HepG2 (cell line): Measurements from ENCODE around the gene RABEPK. TPM values are rescaled to one million over a fixed set of nuclear protein-coding genes. Genes with fewer than 3 reads are reported as not detected.

Source experiments
- ATAC-seq: fragments of 200-7000 bp; cut with Tn5 transposase; 3 replicates; pipeline ENCODE4 v1.9.1; 2020; ENCODE audit warnings: mild to moderate bottlenecking, moderate library complexity
- BruUV-seq: library from RNA; stranded (reverse); fragments of 400-500 nt; replicated peaks from 2 replicates; lab custom pipeline; 2021; lab: Mats Ljungman, UMichigan
- CTCF ChIA-PET: fragments of 300-600 bp; formaldehyde crosslinking; extraction: SDS; loops from one replicate; lab custom pipeline; 2021; ENCODE audit warnings: low total read pairs, inconsistent platforms, low intra/inter-chr PET ratio; lab: Yijun Ruan, JAX
- POLR2A ChIA-PET: fragments of 350-600 bp; sonication (Branson Sonifier 250); formaldehyde crosslinking; loops from one replicate; lab custom pipeline; 2020; ENCODE audit warnings: antibody characterized with exemption, inconsistent platforms; lab: Yijun Ruan, JAX
- DNase-seq: peaks from one replicate; pipeline ENCODE4 v3.0.0-alpha.2; 2015; ENCODE audit warnings: low spot score
- FAIRE-seq: peaks from 3 replicates; lab custom pipeline; 2011; peaks lifted over from hg19 to GRCh38; lab: Jason Lieb, UNC
- H2AFZ ChIP-seq: one replicate; pipeline ENCODE4 v1.6.1; 2011; ENCODE audit warnings: low read length, inconsistent platforms
- H3K27ac ChIP-seq: fragments of 300-600 bp; 3 replicates; pipeline ENCODE4 v1.8.0; 2011; ENCODE audit warnings: mixed run types, mild to moderate bottlenecking, mixed read lengths, low read length, inconsistent platforms; ENCODE audit not compliant: insufficient read depth; ENCODE audit errors: extremely low read length
- H3K27me3 ChIP-seq, 2 experiments: fragments of 200-600 bp in 1 of 2; 2 replicates in 1 of 2; 3 replicates in 1 of 2; pipeline versions ENCODE4 v1.6.0 to v1.8.0; 2011; ENCODE audit warnings: low read length in 2 of 2, mild to moderate bottlenecking in 2 of 2, moderate library complexity in 2 of 2, inconsistent platforms in 1 of 2; ENCODE audit not compliant: insufficient read depth in 2 of 2, control insufficient read depth in 1 of 2
- H3K36me3 ChIP-seq, 2 experiments: fragments of 200-600 bp in 1 of 2; replicated peaks in 1 of 2; 2 replicates in 1 of 2; 3 replicates in 1 of 2; pipeline versions ENCODE4 v1.5.1 to v1.8.0; 2011; ENCODE audit warnings: low read length in 2 of 2, inconsistent platforms in 1 of 2; ENCODE audit not compliant: insufficient read depth in 2 of 2, control insufficient read depth in 1 of 2
- H3K4me1 ChIP-seq: 2 replicates; pipeline ENCODE4 v1.5.1; 2012; ENCODE audit warnings: low read length, inconsistent platforms; ENCODE audit not compliant: insufficient read depth
- H3K4me2 ChIP-seq: 2 replicates; pipeline ENCODE4 v1.6.0; 2011; ENCODE audit warnings: low read depth, low read length, inconsistent platforms
- H3K4me3 ChIP-seq, 3 experiments: fragments of 200-600 bp in 1 of 3; sonication (generic), shearing (Covaris generic) in 1 of 3; replicated peaks in 1 of 3; 2 replicates each; pipeline ENCODE4 v1.5.1; 2011 to 2016; ENCODE audit warnings: low read length in 3 of 3, inconsistent platforms in 2 of 3, low read depth in 2 of 3, mild to moderate bottlenecking in 2 of 3, control low read depth in 1 of 3, mixed read lengths in 1 of 3; ENCODE audit not compliant: insufficient read depth in 1 of 3
- H3K79me2 ChIP-seq: one replicate; pipeline ENCODE4 v1.6.1; 2011; ENCODE audit warnings: low read length, inconsistent platforms; ENCODE audit not compliant: insufficient read depth
- H3K9ac ChIP-seq: 2 replicates; pipeline ENCODE4 v1.6.0; 2011; ENCODE audit warnings: mild to moderate bottlenecking, low read depth, low read length, inconsistent platforms; ENCODE audit not compliant: insufficient read depth
- H3K9me3 ChIP-seq: 2 replicates; pipeline ENCODE4 v1.5.1; 2012; ENCODE audit warnings: mild to moderate bottlenecking, low read length
- H4K20me1 ChIP-seq: 2 replicates; pipeline ENCODE4 v1.6.0; 2011; ENCODE audit warnings: inconsistent platforms, mild to moderate bottlenecking, low read length, moderate library complexity; ENCODE audit not compliant: insufficient read depth
- DMTF1 ChIP-seq: sonication (generic); formaldehyde crosslinking; IDR thresholded peaks from 2 replicates; pipeline ENCODE4 v1.4.0; 2020; ENCODE audit warnings: mild to moderate bottlenecking, missing genetic modification reagents
- FOXA3 ChIP-seq: IDR thresholded peaks from 2 replicates; pipeline ENCODE4 v1.6.1; 2016; ENCODE audit warnings: missing genetic modification reagents, missing compliant biosample characterization
- GABPA ChIP-seq, 2 experiments: IDR thresholded peaks; 2 replicates each; pipeline ENCODE4 v1.6.1; 2011 to 2016; ENCODE audit warnings: low read depth in 2 of 2, low read length in 1 of 2, missing biosample characterization in 1 of 2, missing genetic modification characterization in 1 of 2
- HOXA9 ChIP-seq: sonication (generic); formaldehyde crosslinking; IDR thresholded peaks from 2 replicates; pipeline ENCODE4 v1.8.1; 2022; ENCODE audit warnings: missing genetic modification reagents, mild to moderate bottlenecking, moderate library complexity, borderline replicate concordance
- KLF6 ChIP-seq: IDR thresholded peaks from 2 replicates; pipeline ENCODE4 v1.8.0; 2016; ENCODE audit warnings: missing biosample characterization, missing genetic modification reagents
- MTA1 ChIP-seq: sonication (generic); formaldehyde crosslinking; IDR thresholded peaks from 2 replicates; pipeline ENCODE4 v1.4.0; 2020; ENCODE audit warnings: missing genetic modification reagents, mild to moderate bottlenecking, borderline replicate concordance
- TBX2 ChIP-seq: sonication (generic); formaldehyde crosslinking; IDR thresholded peaks from 2 replicates; pipeline ENCODE4 v1.5.0; 2020; ENCODE audit warnings: missing genetic modification reagents, mild to moderate bottlenecking, borderline replicate concordance
- WIZ ChIP-seq: sonication (generic); formaldehyde crosslinking; IDR thresholded peaks from 2 replicates; pipeline ENCODE4 v1.5.1; 2020; ENCODE audit warnings: mild to moderate bottlenecking, missing genetic modification reagents
- ZNF644 ChIP-seq: IDR thresholded peaks from 2 replicates; pipeline ENCODE4 v1.6.1; 2016; ENCODE audit warnings: low read depth
- WGBS: methylation state at CpG from one replicate; pipeline ENCODE4 v1.1.6; 2017; ENCODE audit warnings: low lambda C conversion rate; 5-methylcytosine and 5-hydroxymethylcytosine counted together
- in situ Hi-C: cut with HindIII; loops from 2 replicates; pipeline ENCODE4 v1.10.0; 2017; ENCODE audit warnings: low pct_unique_long_range_greater_than_20kb; ENCODE audit not compliant: extremely low pct_ligation_motif_present
- intact Hi-C: fragments of 100-400 bp; cut with micrococcal nuclease; formaldehyde crosslinking; loops from one replicate; pipeline ENCODE4 v1.10.0; 2022; ENCODE audit not compliant: unreplicated experiment
- polyA plus RNA-seq, 8 experiments: library from polyadenylated mRNA; depleted of rRNA in 3 of 8; stranded (reverse) in 7 of 8; unstranded in 1 of 8; fragments of >200 nt; fragmentation: Illumina TruSeq in 4 of 8; extraction: Trizol in 4 of 8; gene quantifications; 2 replicates each; pipeline versions ENCODE4 v1.2.1 to v1.2.3, GENCODE V29; 2011 to 2016; ENCODE audit warnings: low read depth in 4 of 8, missing spikeins in 1 of 8, mixed read lengths in 1 of 8; ENCODE audit not compliant: insufficient read depth in 1 of 8
- total RNA-seq, 5 experiments: library from RNA; depleted of rRNA; stranded (reverse); fragments of >200 nt; fragmentation: Illumina TruSeq; extraction: Trizol; gene quantifications; 2 replicates each; pipeline ENCODE4 v1.2.3, GENCODE V29; 2016; ENCODE audit warnings: low read depth in 1 of 5
- TF ChIP-seq, protein P1 (sequence below): sonication (generic); formaldehyde crosslinking; IDR thresholded peaks from 2 replicates; pipeline ENCODE4 v1.4.0; 2020; ENCODE audit warnings: missing genetic modification reagents

The RABEPK gene
- total and polyA plus RNA-seq, 2 of the 13 experiments (the other 11 are each of a cell fraction or from before 2014, with no cell fraction given): 75.5 to 90.0 TPM

- peak within 1 kb of the TSS; percentile 86 for H3K4me2 ChIP-seq
- CTCF ChIA-PET: no interaction called here
- H3K36me3 ChIP-seq: no peaks in the 10 kb centered on the region
- WGBS: 0% methylated on average over 11 of the region's 82 CpGs
- in situ Hi-C loops (no loop called here), intact Hi-C loops (no loop called here)
- H3K79me2 ChIP-seq: peaks cover 41% of the 10 kb centered on the region
- peaks cover 50% of the 10 kb centered on the region for H3K4me1 ChIP-seq
- ATAC-seq (peak; percentile 97), DNase-seq (peak; percentile 91), FAIRE-seq (no peak)
- no peaks in the 10 kb centered on the region for H3K9me3 ChIP-seq
- H3K27me3 ChIP-seq: no peaks in the 10 kb centered on the region; a peak in 1 of 5 replicates
- peak within 1 kb of the TSS; percentile 98 for H3K9ac ChIP-seq
- POLR2A ChIA-PET: interaction anchor here (0.8 to 3.2 kb wide), 3 partner anchors 10 to 72 kb away, joined by 3 to 29 read pairs (median 11); partner anchors contain the start of genes GAPVD1, HSPA5 and RABEPK
- H4K20me1 ChIP-seq: no peaks in the 10 kb centered on the region
- BruUV-seq: no TSS peak
- H3K27ac ChIP-seq: peak within 1 kb of the TSS; percentile 90
- H3K4me3 ChIP-seq: peak within 1 kb of the TSS; percentile 91 to 100 (median 98)
- peak within 1 kb of the TSS; percentile 86 for H2AFZ ChIP-seq
- no peak for TF ChIP-seq DMTF1 (CRISPR knock-in tag)
- no peak for TF ChIP-seq ZNF644 (CRISPR knock-in tag)
- peak; percentile 58; the same call in 1 of the 2 replicates for TF ChIP-seq MTA1 (CRISPR knock-in tag)
- peak; percentile 77; the same call in 1 of the 2 replicates for TF ChIP-seq TBX2 (CRISPR knock-in tag)
- TF ChIP-seq KLF6 (CRISPR knock-in tag): peak; percentile 48; the same call in 1 of the 2 replicates
- peak; percentile 81 for TF ChIP-seq GABPA (IDR thresholded peaks at IDR 0.05; ENCODE audit: low read depth, low read length)
- TF ChIP-seq GABPA (CRISPR knock-in tag; IDR thresholded peaks at IDR 0.05; ENCODE audit: low read depth): peak; percentile 90
- no peak for TF ChIP-seq HOXA9
- TF ChIP-seq, protein P1, sequence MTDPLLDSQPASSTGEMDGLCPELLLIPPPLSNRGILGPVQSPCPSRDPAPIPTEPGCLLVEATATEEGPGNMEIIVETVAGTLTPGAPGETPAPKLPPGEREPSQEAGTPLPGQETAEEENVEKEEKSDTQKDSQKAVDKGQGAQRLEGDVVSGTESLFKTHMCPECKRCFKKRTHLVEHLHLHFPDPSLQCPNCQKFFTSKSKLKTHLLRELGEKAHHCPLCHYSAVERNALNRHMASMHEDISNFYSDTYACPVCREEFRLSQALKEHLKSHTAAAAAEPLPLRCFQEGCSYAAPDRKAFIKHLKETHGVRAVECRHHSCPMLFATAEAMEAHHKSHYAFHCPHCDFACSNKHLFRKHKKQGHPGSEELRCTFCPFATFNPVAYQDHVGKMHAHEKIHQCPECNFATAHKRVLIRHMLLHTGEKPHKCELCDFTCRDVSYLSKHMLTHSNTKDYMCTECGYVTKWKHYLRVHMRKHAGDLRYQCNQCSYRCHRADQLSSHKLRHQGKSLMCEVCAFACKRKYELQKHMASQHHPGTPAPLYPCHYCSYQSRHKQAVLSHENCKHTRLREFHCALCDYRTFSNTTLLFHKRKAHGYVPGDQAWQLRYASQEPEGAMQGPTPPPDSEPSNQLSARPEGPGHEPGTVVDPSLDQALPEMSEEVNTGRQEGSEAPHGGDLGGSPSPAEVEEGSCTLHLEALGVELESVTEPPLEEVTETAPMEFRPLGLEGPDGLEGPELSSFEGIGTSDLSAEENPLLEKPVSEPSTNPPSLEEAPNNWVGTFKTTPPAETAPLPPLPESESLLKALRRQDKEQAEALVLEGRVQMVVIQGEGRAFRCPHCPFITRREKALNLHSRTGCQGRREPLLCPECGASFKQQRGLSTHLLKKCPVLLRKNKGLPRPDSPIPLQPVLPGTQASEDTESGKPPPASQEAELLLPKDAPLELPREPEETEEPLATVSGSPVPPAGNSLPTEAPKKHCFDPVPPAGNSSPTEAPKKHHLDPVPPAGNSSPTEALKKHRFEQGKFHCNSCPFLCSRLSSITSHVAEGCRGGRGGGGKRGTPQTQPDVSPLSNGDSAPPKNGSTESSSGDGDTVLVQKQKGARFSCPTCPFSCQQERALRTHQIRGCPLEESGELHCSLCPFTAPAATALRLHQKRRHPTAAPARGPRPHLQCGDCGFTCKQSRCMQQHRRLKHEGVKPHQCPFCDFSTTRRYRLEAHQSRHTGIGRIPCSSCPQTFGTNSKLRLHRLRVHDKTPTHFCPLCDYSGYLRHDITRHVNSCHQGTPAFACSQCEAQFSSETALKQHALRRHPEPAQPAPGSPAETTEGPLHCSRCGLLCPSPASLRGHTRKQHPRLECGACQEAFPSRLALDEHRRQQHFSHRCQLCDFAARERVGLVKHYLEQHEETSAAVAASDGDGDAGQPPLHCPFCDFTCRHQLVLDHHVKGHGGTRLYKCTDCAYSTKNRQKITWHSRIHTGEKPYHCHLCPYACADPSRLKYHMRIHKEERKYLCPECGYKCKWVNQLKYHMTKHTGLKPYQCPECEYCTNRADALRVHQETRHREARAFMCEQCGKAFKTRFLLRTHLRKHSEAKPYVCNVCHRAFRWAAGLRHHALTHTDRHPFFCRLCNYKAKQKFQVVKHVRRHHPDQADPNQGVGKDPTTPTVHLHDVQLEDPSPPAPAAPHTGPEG (CRISPR knock-in tag): no peak; the same call in 1 of the 2 replicates
- TF ChIP-seq FOXA3 (CRISPR knock-in tag): peak; percentile 53
- TF ChIP-seq WIZ (CRISPR knock-in tag): no peak
These were observed 10.7 kb upstream of the RABEPK start, which contains the start of gene PPP6C for GRCh38 chr9:125189361-125190289. Gene PPP6C, minus strand, starts transcription at chr9:125189803. Its CDS starts 85 bp downstream, at chr9:125189718.
